HEK293 (cell line): ENCODE results near the gene ZNF416.

Source experiments
- ELK4 ChIP-seq: IDR thresholded peaks from 2 replicates; pipeline ENCODE4 v1.6.1; 2011; ENCODE audit warnings: mild to moderate bottlenecking, low read depth, low read length, borderline replicate concordance
- FEZF1 ChIP-seq: fragments of 450-650 bp; formaldehyde crosslinking; IDR thresholded peaks from 2 replicates; pipeline ENCODE4 v1.5.1; 2016; ENCODE audit warnings: missing biosample characterization, missing genetic modification characterization
- GLIS1 ChIP-seq: fragments of 450-650 bp; formaldehyde crosslinking; IDR thresholded peaks from 2 replicates; pipeline ENCODE4 v1.5.1; 2016; ENCODE audit warnings: missing biosample characterization, missing genetic modification characterization
- KLF1 ChIP-seq: fragments of 450-650 bp; formaldehyde crosslinking; IDR thresholded peaks from 2 replicates; pipeline ENCODE4 v1.5.1; 2016; ENCODE audit warnings: missing biosample characterization, missing genetic modification characterization
- KLF8 ChIP-seq: fragments of 450-650 bp; formaldehyde crosslinking; IDR thresholded peaks from 2 replicates; pipeline ENCODE4 v1.5.1; 2016; ENCODE audit warnings: missing biosample characterization, missing genetic modification characterization
- KLF9 ChIP-seq: fragments of 450-650 bp; formaldehyde crosslinking; IDR thresholded peaks from 2 replicates; pipeline ENCODE4 v1.5.1; 2016; ENCODE audit warnings: missing biosample characterization, missing genetic modification characterization, low read depth
- OVOL3 ChIP-seq: fragments of 450-650 bp; formaldehyde crosslinking; IDR thresholded peaks from 2 replicates; pipeline ENCODE4 v1.5.1; 2016; ENCODE audit warnings: missing biosample characterization, missing genetic modification characterization
- REST ChIP-seq: fragments of 450-650 bp; formaldehyde crosslinking; IDR thresholded peaks from 2 replicates; pipeline ENCODE4 v1.5.1; 2016; ENCODE audit warnings: missing biosample characterization, missing genetic modification characterization
- TCF7L2 ChIP-seq: IDR thresholded peaks from 2 replicates; pipeline ENCODE4 v1.6.1; 2011; ENCODE audit warnings: low read depth, mild to moderate bottlenecking, inconsistent platforms, low read length, moderate library complexity, borderline replicate concordance
- YY1 ChIP-seq: fragments of 450-650 bp; formaldehyde crosslinking; IDR thresholded peaks from 2 replicates; pipeline ENCODE4 v1.5.1; 2018; ENCODE audit warnings: missing biosample characterization, missing genetic modification characterization
- ZBTB26 ChIP-seq: fragments of 450-650 bp; formaldehyde crosslinking; optimal IDR thresholded peaks from 2 replicates; pipeline ENCODE3; 2016; ENCODE audit warnings: missing biosample characterization, mild to moderate bottlenecking, missing genetic modification characterization
- ZEB2 ChIP-seq: fragments of 450-650 bp; formaldehyde crosslinking; IDR thresholded peaks from 2 replicates; pipeline ENCODE4 v1.5.1; 2016; ENCODE audit warnings: missing biosample characterization, missing genetic modification characterization
- ZFP3 ChIP-seq: fragments of 450-650 bp; formaldehyde crosslinking; IDR thresholded peaks from 2 replicates; pipeline ENCODE4 v1.5.1; 2016; ENCODE audit warnings: low read depth, missing biosample characterization, missing genetic modification characterization
- ZNF214 ChIP-seq: fragments of 450-650 bp; formaldehyde crosslinking; IDR thresholded peaks from 2 replicates; pipeline ENCODE4 v1.5.1; 2017; ENCODE audit warnings: missing biosample characterization, mild to moderate bottlenecking, missing genetic modification characterization, borderline replicate concordance
- ZNF501 ChIP-seq: fragments of 450-650 bp; formaldehyde crosslinking; IDR thresholded peaks from 2 replicates; pipeline ENCODE4 v1.5.1; 2016; ENCODE audit warnings: missing biosample characterization, missing genetic modification characterization
- ZNF518A ChIP-seq: fragments of 450-650 bp; formaldehyde crosslinking; conservative IDR thresholded peaks from 2 replicates; pipeline ENCODE4 v1.5.1; 2016; ENCODE audit warnings: low read depth, missing biosample characterization, missing genetic modification characterization
- ZNF561 ChIP-seq: fragments of 450-650 bp; IDR thresholded peaks from 2 replicates; pipeline ENCODE4 v1.5.1; 2018; ENCODE audit warnings: missing biosample characterization, missing genetic modification characterization, borderline replicate concordance
- ZNF623 ChIP-seq: fragments of 450-650 bp; formaldehyde crosslinking; IDR thresholded peaks from 2 replicates; pipeline ENCODE4 v1.5.1; 2016; ENCODE audit warnings: missing biosample characterization, missing genetic modification characterization
- ZNF837 ChIP-seq: fragments of 450-650 bp; formaldehyde crosslinking; IDR thresholded peaks from 2 replicates; pipeline ENCODE4 v1.5.1; 2016; ENCODE audit warnings: missing biosample characterization, missing genetic modification characterization
- TF ChIP-seq, protein P1 (sequence below): fragments of 450-650 bp; formaldehyde crosslinking; IDR thresholded peaks from 2 replicates; pipeline ENCODE4 v1.5.1; 2016; ENCODE audit warnings: missing biosample characterization, missing genetic modification characterization
- TF ChIP-seq, protein P2 (sequence below): sonication (generic); formaldehyde crosslinking; IDR thresholded peaks from 2 replicates; pipeline ENCODE4 v1.8.1; 2022; ENCODE audit warnings: mild to moderate bottlenecking, moderate library complexity, missing genetic modification reagents

ZNF416 gene

GRCh38 chr19:57527136-57527881 is 51.4 kb downstream of the ZNF416 start, which contains the start of gene ZNF549 (continued):
- TF ChIP-seq ZBTB26 (tag by site-specific recombination), result peak; percentile 79
- TF ChIP-seq KLF1 (tag by site-specific recombination), result peak; percentile 69
- TF ChIP-seq TCF7L2, result no peak
- TF ChIP-seq ZNF623, result no peak
- peak; percentile 47; the same call in 1 of the 2 replicates for TF ChIP-seq GLIS1 (tag by site-specific recombination)
- TF ChIP-seq ZNF214 (tag by site-specific recombination), result no peak
- TF ChIP-seq KLF9, result peak; percentile 66
- peak; percentile 87 for TF ChIP-seq ZEB2 (tag by site-specific recombination)
- TF ChIP-seq ZFP3 (tag by site-specific recombination), result no peak
- no peak for TF ChIP-seq ZNF837
- TF ChIP-seq ZNF518A (tag by site-specific recombination), result peak; percentile 95
- TF ChIP-seq OVOL3 (tag by site-specific recombination), result no peak
- peak; percentile 75 for TF ChIP-seq FEZF1 (tag by site-specific recombination)
- no peak for TF ChIP-seq YY1 (tag by site-specific recombination)
- TF ChIP-seq, protein P1, sequence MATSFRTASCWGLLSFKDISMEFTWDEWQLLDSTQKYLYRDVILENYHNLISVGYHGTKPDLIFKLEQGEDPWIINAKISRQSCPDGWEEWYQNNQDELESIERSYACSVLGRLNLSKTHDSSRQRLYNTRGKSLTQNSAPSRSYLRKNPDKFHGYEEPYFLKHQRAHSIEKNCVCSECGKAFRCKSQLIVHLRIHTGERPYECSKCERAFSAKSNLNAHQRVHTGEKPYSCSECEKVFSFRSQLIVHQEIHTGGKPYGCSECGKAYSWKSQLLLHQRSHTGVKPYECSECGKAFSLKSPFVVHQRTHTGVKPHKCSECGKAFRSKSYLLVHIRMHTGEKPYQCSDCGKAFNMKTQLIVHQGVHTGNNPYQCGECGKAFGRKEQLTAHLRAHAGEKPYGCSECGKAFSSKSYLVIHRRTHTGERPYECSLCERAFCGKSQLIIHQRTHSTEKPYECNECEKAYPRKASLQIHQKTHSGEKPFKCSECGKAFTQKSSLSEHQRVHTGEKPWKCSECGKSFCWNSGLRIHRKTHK (tag by site-specific recombination), result no peak
- peak; percentile 46; the same call in 1 of the 2 replicates for TF ChIP-seq ELK4
- TF ChIP-seq REST, result no peak
- TF ChIP-seq KLF8 (tag by site-specific recombination), result peak; percentile 86
- peak; percentile 97 for TF ChIP-seq ZNF561 (tag by site-specific recombination)
- peak; percentile 59; the same call in 1 of the 2 replicates for TF ChIP-seq ZNF501 (tag by site-specific recombination)
- TF ChIP-seq, protein P2, sequence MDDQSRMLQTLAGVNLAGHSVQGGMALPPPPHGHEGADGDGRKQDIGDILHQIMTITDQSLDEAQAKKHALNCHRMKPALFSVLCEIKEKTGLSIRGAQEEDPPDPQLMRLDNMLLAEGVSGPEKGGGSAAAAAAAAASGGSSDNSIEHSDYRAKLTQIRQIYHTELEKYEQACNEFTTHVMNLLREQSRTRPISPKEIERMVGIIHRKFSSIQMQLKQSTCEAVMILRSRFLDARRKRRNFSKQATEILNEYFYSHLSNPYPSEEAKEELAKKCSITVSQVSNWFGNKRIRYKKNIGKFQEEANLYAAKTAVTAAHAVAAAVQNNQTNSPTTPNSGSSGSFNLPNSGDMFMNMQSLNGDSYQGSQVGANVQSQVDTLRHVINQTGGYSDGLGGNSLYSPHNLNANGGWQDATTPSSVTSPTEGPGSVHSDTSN (CRISPR knock-in tag), result peak; percentile 94
